Activated T-helper 17 cell treated with anti-CD3 and anti-CD28 coated beads, Interleukin-2, amount 50 U/mL, for 72 hours (primary cell): Measurements from ENCODE around the gene HIP1. TPM values are rescaled to one million over a fixed set of nuclear protein-coding genes. Genes with fewer than 3 reads are reported as not detected.
"Not testable (repeated sequence)": the region's sequence is repeated elsewhere in the genome, so short reads cannot be mapped to it uniquely, and the experiment has no call there.

ENCODE experiments used
- ATAC-seq: fragments of 150-1000 bp; cut with Tn5 transposase; replicated peaks from 2 replicates; pipeline ENCODE4 v1.10.0; 2021; ENCODE audit warnings: mild to moderate bottlenecking, moderate library complexity
- H3K27ac Mint-ChIP-seq: one replicate; pipeline ENCODE4 v1.8.0; 2022; ENCODE audit warnings: mixed read lengths
- H3K27me3 Mint-ChIP-seq: one replicate; pipeline ENCODE4 v1.8.0; 2022; ENCODE audit warnings: mixed read lengths
- H3K36me3 Mint-ChIP-seq: one replicate; pipeline ENCODE4 v1.8.0; 2022; ENCODE audit warnings: low read depth, mild to moderate bottlenecking, mixed read lengths
- H3K4me1 Mint-ChIP-seq: one replicate; pipeline ENCODE4 v1.8.0; 2022; ENCODE audit warnings: mixed read lengths
- H3K4me3 Mint-ChIP-seq: one replicate; pipeline ENCODE4 v1.8.0; 2022; ENCODE audit warnings: mild to moderate bottlenecking, mixed read lengths
- H3K9me3 Mint-ChIP-seq: one replicate; pipeline ENCODE4 v1.8.0; 2022; ENCODE audit warnings: mixed read lengths
- total RNA-seq, 2 donors: library from RNA; stranded (reverse); gene quantifications; one replicate each; pipeline ENCODE4 v1.2.3, GENCODE V29; 2022

The HIP1 gene
- total RNA-seq, 2 donors from 2014 or later: 9.8 to 13.0 TPM

GRCh38 chr7:75619636-75620035 lies 119.1 kb downstream of the HIP1 start:
- no peaks in the 10 kb centered on the region for H3K36me3 Mint-ChIP-seq
- H3K4me1 Mint-ChIP-seq: peaks cover 15% of the 10 kb centered on the region

GRCh38 chr7:75617634-75618234 lies 121.0 kb downstream of the HIP1 start:
- peak; percentile 88 for ATAC-seq
- Mint-ChIP-seq H3K4me1 (peaks cover 15% of the 10 kb centered on the region), H3K4me3 (peak overlapping the region; percentile 78), H3K27ac (peak overlapping the region; percentile 91), H3K9me3 (no peaks in the 10 kb centered on the region), H3K27me3 (no peaks in the 10 kb centered on the region), H3K36me3 (no peaks in the 10 kb centered on the region)

More at GRCh38 chr7:75619636-75620035, 119.1 kb downstream of the HIP1 start:
- Mint-ChIP-seq H3K4me3 (no peak overlapping the region), H3K9me3 (no peaks in the 10 kb centered on the region), H3K27me3 (no peaks in the 10 kb centered on the region), H3K27ac (no peak overlapping the region)
- ATAC-seq: no peak

- Mint-ChIP-seq H3K27ac (no peak overlapping the region), H3K4me1 (peaks cover 15% of the 10 kb centered on the region), H3K4me3 (no peak overlapping the region), H3K27me3 (no peaks in the 10 kb centered on the region), H3K36me3 (no peaks in the 10 kb centered on the region), H3K9me3 (no peaks in the 10 kb centered on the region)
- ATAC-seq: no peak
Observed at GRCh38 chr7:75616421-75617167, 122.1 kb downstream of the HIP1 start.

- Mint-ChIP-seq H3K27me3 (no peaks in the 10 kb centered on the region), H3K27ac (no peak overlapping the region), H3K4me3 (no peak overlapping the region), H3K36me3 (no peaks in the 10 kb centered on the region), H3K9me3 (no peaks in the 10 kb centered on the region), H3K4me1 (peaks cover 15% of the 10 kb centered on the region)
- ATAC-seq: no peak
Observed at GRCh38 chr7:75614401-75614800, 124.3 kb downstream of the HIP1 start.

GRCh38 chr7:75613351-75613750 lies 125.4 kb downstream of the HIP1 start:
- H3K4me1 Mint-ChIP-seq: peaks cover 8% of the 10 kb centered on the region
- H3K9me3 Mint-ChIP-seq: no peaks in the 10 kb centered on the region
- ATAC-seq: no peak
- no peak overlapping the region for H3K27ac Mint-ChIP-seq
- no peaks in the 10 kb centered on the region for H3K27me3 Mint-ChIP-seq
- H3K4me3 Mint-ChIP-seq: no peak overlapping the region
- no peaks in the 10 kb centered on the region for H3K36me3 Mint-ChIP-seq

GRCh38 chr7:75611557-75612178 lies 127.1 kb downstream of the HIP1 start:
- Mint-ChIP-seq H3K27me3 (no peaks in the 10 kb centered on the region), H3K4me3 (no peak overlapping the region), H3K27ac (no peak overlapping the region), H3K4me1 (no peaks in the 10 kb centered on the region), H3K36me3 (no peaks in the 10 kb centered on the region), H3K9me3 (no peaks in the 10 kb centered on the region)
- no peak for ATAC-seq

- not testable (repeated sequence) for ATAC-seq, H3K9me3 Mint-ChIP-seq, H3K27me3 Mint-ChIP-seq, H3K36me3 Mint-ChIP-seq, H3K4me1 Mint-ChIP-seq, H3K4me3 Mint-ChIP-seq, H3K27ac Mint-ChIP-seq
Observed at GRCh38 chr7:75609416-75609815, 129.3 kb downstream of the HIP1 start.

GRCh38 chr7:75608451-75609122 lies 130.2 kb downstream of the HIP1 start:
- H3K9me3 Mint-ChIP-seq: no peaks in the 10 kb centered on the region
- H3K4me1 Mint-ChIP-seq: no peaks in the 10 kb centered on the region
- no peak overlapping the region for H3K27ac Mint-ChIP-seq
- no peak for ATAC-seq
- H3K27me3 Mint-ChIP-seq: no peaks in the 10 kb centered on the region
- no peak overlapping the region for H3K4me3 Mint-ChIP-seq
- no peaks in the 10 kb centered on the region for H3K36me3 Mint-ChIP-seq

GRCh38 chr7:75604408-75604807 lies 134.3 kb downstream of the HIP1 start:
- H3K4me1 Mint-ChIP-seq: no peaks in the 10 kb centered on the region
- no peak for ATAC-seq
- H3K27me3 Mint-ChIP-seq: no peaks in the 10 kb centered on the region
- H3K36me3 Mint-ChIP-seq: no peaks in the 10 kb centered on the region
- no peak overlapping the region for H3K4me3 Mint-ChIP-seq
- no peaks in the 10 kb centered on the region for H3K9me3 Mint-ChIP-seq
- H3K27ac Mint-ChIP-seq: peak overlapping the region; percentile 34

- H3K4me1 Mint-ChIP-seq, ATAC-seq, H3K36me3 Mint-ChIP-seq, H3K9me3 Mint-ChIP-seq, H3K4me3 Mint-ChIP-seq, H3K27ac Mint-ChIP-seq, H3K27me3 Mint-ChIP-seq: not testable (repeated sequence)
Observed at GRCh38 chr7:75602831-75603230, 135.9 kb downstream of the HIP1 start.

GRCh38 chr7:75601539-75601938 lies 137.2 kb downstream of the HIP1 start:
- ATAC-seq: no peak
- Mint-ChIP-seq H3K4me1 (peaks cover 5% of the 10 kb centered on the region), H3K9me3 (no peaks in the 10 kb centered on the region), H3K4me3 (no peak overlapping the region), H3K36me3 (no peaks in the 10 kb centered on the region), H3K27me3 (no peaks in the 10 kb centered on the region), H3K27ac (no peak overlapping the region)

- H3K4me1 Mint-ChIP-seq, H3K36me3 Mint-ChIP-seq, H3K27me3 Mint-ChIP-seq, H3K4me3 Mint-ChIP-seq, H3K9me3 Mint-ChIP-seq, H3K27ac Mint-ChIP-seq, ATAC-seq: not testable (repeated sequence)
Observed at GRCh38 chr7:75600748-75601147, 138.0 kb downstream of the HIP1 start.

GRCh38 chr7:75599244-75599781 lies 139.4 kb downstream of the HIP1 start:
- H3K4me1 Mint-ChIP-seq: peaks cover 13% of the 10 kb centered on the region
- no peaks in the 10 kb centered on the region for H3K9me3 Mint-ChIP-seq
- H3K27me3 Mint-ChIP-seq: no peaks in the 10 kb centered on the region
- no peak for ATAC-seq
- peaks cover 5% of the 10 kb centered on the region for H3K36me3 Mint-ChIP-seq
- H3K4me3 Mint-ChIP-seq: no peak overlapping the region
- no peak overlapping the region for H3K27ac Mint-ChIP-seq

- peak; percentile 79 for ATAC-seq
- peak overlapping the region; percentile 86 for H3K27ac Mint-ChIP-seq
- H3K9me3 Mint-ChIP-seq: no peaks in the 10 kb centered on the region
- peaks cover 20% of the 10 kb centered on the region for H3K4me1 Mint-ChIP-seq
- H3K27me3 Mint-ChIP-seq: no peaks in the 10 kb centered on the region
- H3K36me3 Mint-ChIP-seq: peaks cover 7% of the 10 kb centered on the region
- peak overlapping the region; percentile 45 for H3K4me3 Mint-ChIP-seq
Observed at GRCh38 chr7:75596727-75597614, 141.8 kb downstream of the HIP1 start.
